Keratinocyte (primary cell): Measurements from ENCODE around the gene ZFYVE28. TPM values are rescaled to one million over a fixed set of nuclear protein-coding genes. Genes with fewer than 3 reads are reported as not detected.

Experiments used
- DNase-seq: peaks from one replicate; pipeline ENCODE4 v3.0.0-alpha.2; 2011; ENCODE audit warnings: low read depth, missing footprints, low spot score
- FAIRE-seq: peaks from 2 replicates; lab custom pipeline; 2011; peaks lifted over from hg19 to GRCh38; lab: Jason Lieb, UNC
- H2AFZ ChIP-seq: 2 replicates; pipeline ENCODE4 v1.6.0; 2012; ENCODE audit warnings: low read length, control low read depth, inconsistent platforms; ENCODE audit not compliant: control insufficient read depth
- H3K27ac ChIP-seq: 2 replicates; pipeline ENCODE4 v1.5.1; 2011; ENCODE audit warnings: low read length; ENCODE audit not compliant: control insufficient read depth, insufficient read depth
- H3K27me3 ChIP-seq: 3 replicates; pipeline ENCODE4 v1.6.0; 2011; ENCODE audit warnings: low read length; ENCODE audit not compliant: control insufficient read depth, insufficient read depth; ENCODE audit errors: extremely low read depth
- H3K36me3 ChIP-seq, 2 experiments: 2 replicates in 1 of 2; 3 replicates in 1 of 2; pipeline ENCODE4 v1.5.1; 2011; ENCODE audit warnings: low read length in 2 of 2, mild to moderate bottlenecking in 1 of 2; ENCODE audit not compliant: control insufficient read depth in 2 of 2, insufficient read depth in 2 of 2; ENCODE audit errors: extremely low read depth in 1 of 2
- H3K4me1 ChIP-seq: 3 replicates; pipeline ENCODE4 v1.5.1; 2011; ENCODE audit warnings: low read length; ENCODE audit not compliant: control insufficient read depth, insufficient read depth; ENCODE audit errors: extremely low read depth
- H3K4me2 ChIP-seq: 3 replicates; pipeline ENCODE4 v1.6.0; 2011; ENCODE audit warnings: low read depth, low read length; ENCODE audit not compliant: control insufficient read depth, insufficient read depth; ENCODE audit errors: extremely low read depth
- H3K4me3 ChIP-seq, 3 experiments: fragments of 200-600 bp in 1 of 3; sonication (generic) in 1 of 3; 2 replicates in 2 of 3; 3 replicates in 1 of 3; pipeline ENCODE4 v1.5.1; 2011 to 2016; ENCODE audit warnings: low read length in 3 of 3, mild to moderate bottlenecking in 3 of 3, control low read depth in 2 of 3, inconsistent platforms in 1 of 3, low read depth in 1 of 3, mixed read lengths in 1 of 3, mixed run types in 1 of 3, moderate library complexity in 1 of 3; ENCODE audit not compliant: control insufficient read depth in 2 of 3, insufficient read depth in 2 of 3; ENCODE audit errors: extremely low read depth in 1 of 3
- H3K79me2 ChIP-seq: 2 replicates; pipeline ENCODE4 v1.6.0; 2012; ENCODE audit warnings: low read length; ENCODE audit not compliant: control insufficient read depth, insufficient read depth
- H3K9ac ChIP-seq: 3 replicates; pipeline ENCODE4 v1.6.0; 2011; ENCODE audit warnings: low read length; ENCODE audit not compliant: control insufficient read depth, insufficient read depth; ENCODE audit errors: extremely low read depth
- H3K9me1 ChIP-seq: 3 replicates; pipeline ENCODE4 v1.6.0; 2011; ENCODE audit warnings: low read length; ENCODE audit not compliant: control insufficient read depth, insufficient read depth; ENCODE audit errors: extremely low read depth
- H3K9me3 ChIP-seq: 2 replicates; pipeline ENCODE4 v1.5.1; 2012; ENCODE audit warnings: low read depth, low read length; ENCODE audit not compliant: control insufficient read depth
- H4K20me1 ChIP-seq: 3 replicates; pipeline ENCODE4 v1.6.0; 2011; ENCODE audit warnings: low read length; ENCODE audit not compliant: control insufficient read depth, insufficient read depth; ENCODE audit errors: extremely low read depth
- EZH2 ChIP-seq: IDR thresholded peaks from one replicate; pipeline ENCODE4 v1.6.1; 2012; ENCODE audit warnings: inconsistent platforms, mild to moderate bottlenecking, low read length, moderate library complexity
- dilution Hi-C: fragments of 300-500 bp; cut with MboI; formaldehyde crosslinking; loops from one replicate; pipeline ENCODE4 v1.7.0; 2020; ENCODE audit warnings: low sequenced_read_pairs; ENCODE audit not compliant: extremely low pct_ligation_motif_present
- polyA plus RNA-seq, 5 experiments: library from polyadenylated mRNA; depleted of rRNA in 3 of 5; stranded (reverse) in 3 of 5; stranded (forward) in 1 of 5; unstranded in 1 of 5; fragments of >200 nt; gene quantifications; 1 replicate in 1 of 5; 2 replicates in 3 of 5; 3 replicates in 1 of 5; pipeline versions ENCODE4 v1.2.1 to v1.2.3, GENCODE V29; 2011 to 2012; ENCODE audit warnings: missing spikeins in 2 of 5, low read depth in 1 of 5, low replicate concordance in 1 of 5
- TF ChIP-seq, protein P1 (sequence below), 3 experiments: IDR thresholded peaks in 1 of 3; conservative IDR thresholded peaks in 1 of 3; optimal IDR thresholded peaks in 1 of 3; 2 replicates in 2 of 3; 3 replicates in 1 of 3; pipeline versions ENCODE3 to v1.5.1; 2011; ENCODE audit warnings: low read length in 3 of 3, mild to moderate bottlenecking in 3 of 3, moderate library complexity in 2 of 3, control low read depth in 1 of 3, inconsistent platforms in 1 of 3; ENCODE audit not compliant: insufficient read depth in 2 of 3; ENCODE audit errors: extremely low read depth in 1 of 3

ZFYVE28 gene
- polyA plus RNA-seq, 1 donor (not counting 4 experiments of a cell fraction or from before 2014, with no cell fraction given): 0.33 TPM

DNA sequence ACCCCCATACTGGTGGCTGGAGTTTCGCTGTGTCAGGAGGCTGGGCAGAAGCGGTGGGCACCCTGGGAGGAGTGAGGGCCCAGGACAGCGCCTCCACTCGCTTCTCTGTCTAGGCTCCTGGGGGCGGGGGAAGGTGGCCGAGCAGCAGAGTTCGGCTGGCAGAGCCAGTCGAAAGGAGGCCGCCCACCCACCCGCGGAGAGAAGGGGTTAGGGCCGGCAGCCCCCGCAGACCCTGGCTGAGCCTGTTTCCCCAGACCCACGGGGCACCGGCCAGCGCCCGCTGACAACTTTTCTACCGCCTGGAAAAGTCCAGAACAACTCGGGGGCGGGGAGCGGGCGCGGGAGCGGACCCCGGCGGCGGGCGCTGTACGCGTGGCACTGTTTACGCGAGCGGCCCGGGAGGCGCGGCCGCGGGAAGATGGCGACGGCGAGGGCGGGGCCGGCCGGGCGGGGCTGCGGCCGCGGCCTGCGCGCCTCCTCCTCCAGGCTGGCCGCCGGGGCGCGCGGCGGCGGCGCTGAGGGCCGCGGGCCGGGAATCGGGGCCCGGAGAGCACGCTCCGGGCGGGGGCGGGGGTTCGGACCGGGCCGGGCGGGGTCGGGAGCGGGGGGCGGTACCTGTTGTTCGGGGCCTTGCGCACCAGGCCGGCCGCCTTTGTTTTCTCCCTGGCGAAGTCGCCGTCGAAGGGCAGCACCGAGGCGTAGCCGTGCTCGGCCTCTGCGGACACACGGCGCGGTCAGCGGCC lies 157.2 kb downstream of the ZFYVE28 start:
- peak overlapping the region; percentile 54 for H3K27ac ChIP-seq
- no peak for TF ChIP-seq EZH2
- TF ChIP-seq, protein P1, sequence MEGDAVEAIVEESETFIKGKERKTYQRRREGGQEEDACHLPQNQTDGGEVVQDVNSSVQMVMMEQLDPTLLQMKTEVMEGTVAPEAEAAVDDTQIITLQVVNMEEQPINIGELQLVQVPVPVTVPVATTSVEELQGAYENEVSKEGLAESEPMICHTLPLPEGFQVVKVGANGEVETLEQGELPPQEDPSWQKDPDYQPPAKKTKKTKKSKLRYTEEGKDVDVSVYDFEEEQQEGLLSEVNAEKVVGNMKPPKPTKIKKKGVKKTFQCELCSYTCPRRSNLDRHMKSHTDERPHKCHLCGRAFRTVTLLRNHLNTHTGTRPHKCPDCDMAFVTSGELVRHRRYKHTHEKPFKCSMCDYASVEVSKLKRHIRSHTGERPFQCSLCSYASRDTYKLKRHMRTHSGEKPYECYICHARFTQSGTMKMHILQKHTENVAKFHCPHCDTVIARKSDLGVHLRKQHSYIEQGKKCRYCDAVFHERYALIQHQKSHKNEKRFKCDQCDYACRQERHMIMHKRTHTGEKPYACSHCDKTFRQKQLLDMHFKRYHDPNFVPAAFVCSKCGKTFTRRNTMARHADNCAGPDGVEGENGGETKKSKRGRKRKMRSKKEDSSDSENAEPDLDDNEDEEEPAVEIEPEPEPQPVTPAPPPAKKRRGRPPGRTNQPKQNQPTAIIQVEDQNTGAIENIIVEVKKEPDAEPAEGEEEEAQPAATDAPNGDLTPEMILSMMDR (optimal IDR thresholded peaks at IDR 0.05 in 1 of 3, IDR thresholded peaks at IDR 0.05 in 1 of 3, conservative IDR thresholded peaks at IDR 0.05 in 1 of 3; ENCODE audit: extremely low read depth in 1 of 3, insufficient read depth in 2 of 3, low read length in 3 of 3): no peak

DNA sequence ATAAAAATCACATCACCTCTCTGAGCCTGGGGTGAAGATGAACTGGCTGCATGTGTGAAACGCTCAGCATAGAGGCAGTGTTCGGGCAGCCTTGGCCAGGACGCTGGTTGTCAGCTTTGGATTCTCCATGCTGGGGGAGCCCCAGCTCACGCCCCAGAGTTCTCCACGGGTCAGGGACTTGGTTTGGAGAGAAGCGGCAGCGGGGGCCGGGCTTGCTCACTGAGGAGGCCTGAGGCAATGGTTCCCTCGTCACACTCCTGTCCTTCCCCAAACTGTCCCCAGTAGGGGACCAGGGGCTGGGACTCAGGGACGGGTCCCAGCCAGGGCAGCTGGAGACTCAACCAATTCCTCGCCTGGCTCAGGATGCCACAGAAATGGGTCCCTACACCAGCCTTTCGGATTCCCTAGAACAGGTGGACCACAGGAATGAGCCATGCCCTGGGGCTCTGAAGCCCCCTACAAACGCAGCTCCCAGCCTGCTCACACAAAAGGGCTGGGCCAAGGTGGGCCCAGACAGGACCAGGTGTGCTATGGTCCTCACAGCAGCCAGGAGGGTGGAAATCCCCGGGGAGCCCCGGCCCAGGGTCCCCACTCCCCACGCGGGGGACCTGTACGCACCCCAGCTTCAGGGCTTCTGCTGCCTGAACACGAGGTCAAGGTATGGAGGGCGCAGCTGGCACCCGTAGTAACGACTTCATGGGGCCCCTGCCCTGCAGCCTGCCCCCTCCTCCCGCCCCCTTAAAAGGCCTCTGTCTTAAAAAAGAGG lies 157.9 kb downstream of the ZFYVE28 start:
- dilution Hi-C loops: no loop called here
- Histone ChIP-seq H3K79me2 (peaks cover 10% of the 10 kb centered on the region), H3K4me3 (peak overlapping the region; percentile 73 to 91 (median 87)), H2AFZ (no peak overlapping the region), H4K20me1 (peaks cover 8% of the 10 kb centered on the region), H3K4me1 (peaks cover 10% of the 10 kb centered on the region), H3K4me2 (peak overlapping the region; percentile 85), H3K9me3 (no peaks in the 10 kb centered on the region), H3K27me3 (no peaks in the 10 kb centered on the region), H3K9me1 (no peaks in the 10 kb centered on the region), H3K27ac (no peak overlapping the region), H3K36me3 (peaks cover 0 to 7% of the 10 kb centered on the region in 2 experiments), H3K9ac (peak overlapping the region; percentile 80)
- DNase-seq: no peak
- TF ChIP-seq, protein P1 (optimal IDR thresholded peaks at IDR 0.05 in 1 of 3, IDR thresholded peaks at IDR 0.05 in 1 of 3, conservative IDR thresholded peaks at IDR 0.05 in 1 of 3; ENCODE audit: extremely low read depth in 1 of 3, insufficient read depth in 2 of 3, low read length in 3 of 3): no peak
- TF ChIP-seq EZH2: no peak
- FAIRE-seq: no peak

More for the DNA sequence above, 157.2 kb downstream of the ZFYVE28 start:
- no peaks in the 10 kb centered on the region for H3K9me1 ChIP-seq
- peak overlapping the region; percentile 80 for H3K9ac ChIP-seq
- DNase-seq (no peak), FAIRE-seq (no peak)
- H2AFZ ChIP-seq: peak overlapping the region; percentile 15
- H3K4me2 ChIP-seq: peak overlapping the region; percentile 85
- H3K4me3 ChIP-seq: peak overlapping the region; percentile 73 to 91 (median 87)
- H3K4me1 ChIP-seq: peaks cover 10% of the 10 kb centered on the region
- H3K27me3 ChIP-seq: no peaks in the 10 kb centered on the region
- H3K36me3 ChIP-seq: peaks cover 0 to 6% of the 10 kb centered on the region in 2 experiments
- peaks cover 8% of the 10 kb centered on the region for H4K20me1 ChIP-seq
- H3K9me3 ChIP-seq: no peaks in the 10 kb centered on the region
- peaks cover 10% of the 10 kb centered on the region for H3K79me2 ChIP-seq
- dilution Hi-C loops: no loop called here
